IMR-90 (cell line): ENCODE data around the gene ZNF813. TPM values are rescaled to one million over a fixed set of nuclear protein-coding genes. Genes with fewer than 3 reads are reported as not detected.

Experiments
- ATAC-seq: fragments of 200-7000 bp; cut with Tn5 transposase; 2 replicates; pipeline ENCODE4 v1.9.1; 2020; ENCODE audit warnings: low read depth, mild to moderate bottlenecking, moderate library complexity
- BruUV-seq: library from RNA; stranded (reverse); fragments of 400-500 nt; replicated peaks from 2 replicates; lab custom pipeline; 2021; lab: Mats Ljungman, UMichigan
- CTCF ChIA-PET: fragments of 300-600 bp; formaldehyde crosslinking; extraction: SDS; loops from one replicate; lab custom pipeline; 2021; ENCODE audit warnings: antibody characterized with exemption; lab: Yijun Ruan, JAX
- POLR2A ChIA-PET: fragments of 300-600 bp; sonication (Branson Sonifier 250); formaldehyde crosslinking; loops from one replicate; lab custom pipeline; 2022; ENCODE audit warnings: antibody characterized with exemption; ENCODE audit not compliant: unreplicated experiment; lab: Charles Lee
- DNase-seq: peaks from one replicate; pipeline ENCODE4 v3.0.0; 2013
- H2AFZ ChIP-seq: replicated peaks from 2 replicates; pipeline ENCODE3; 2013; ENCODE audit warnings: low read length, mild to moderate bottlenecking; ENCODE audit not compliant: poor library complexity
- H2AK5ac ChIP-seq: 2 replicates; pipeline ENCODE4 v1.6.1; 2013; ENCODE audit warnings: low read depth, low read length, inconsistent platforms
- H2AK9ac ChIP-seq: replicated peaks from 2 replicates; pipeline ENCODE3; 2013; ENCODE audit warnings: mild to moderate bottlenecking, low read depth, low read length, moderate library complexity; ENCODE audit not compliant: poor library complexity
- H2BK120ac ChIP-seq: 2 replicates; pipeline ENCODE4 v1.6.1; 2013; ENCODE audit warnings: low read depth, low read length, inconsistent platforms
- H2BK15ac ChIP-seq: 3 replicates; pipeline ENCODE4 v1.6.1; 2013; ENCODE audit warnings: low read depth, low read length, inconsistent platforms
- H2BK20ac ChIP-seq: 2 replicates; pipeline ENCODE4 v1.6.1; 2013; ENCODE audit warnings: low read depth, mild to moderate bottlenecking, inconsistent platforms, low read length, moderate library complexity
- H2BK5ac ChIP-seq: 2 replicates; pipeline ENCODE4 v1.6.1; 2013; ENCODE audit warnings: mild to moderate bottlenecking, low read depth, low read length, inconsistent platforms; ENCODE audit not compliant: poor library complexity, severe bottlenecking
- H3K14ac ChIP-seq: replicated peaks from 2 replicates; pipeline ENCODE4 v1.6.1; 2013; ENCODE audit warnings: low read depth, low read length, inconsistent platforms
- H3K18ac ChIP-seq: 2 replicates; pipeline ENCODE4 v1.6.1; 2013; ENCODE audit warnings: low read depth, low read length, control low read depth
- H3K23ac ChIP-seq: 2 replicates; pipeline ENCODE4 v1.6.1; 2013; ENCODE audit warnings: low read depth, low read length, inconsistent platforms
- H3K27ac ChIP-seq: 2 replicates; pipeline ENCODE4 v1.5.1; 2013; ENCODE audit warnings: mild to moderate bottlenecking, control low read depth, low read length; ENCODE audit not compliant: insufficient read depth
- H3K27me3 ChIP-seq: 2 replicates; pipeline ENCODE4 v1.6.1; 2013; ENCODE audit warnings: low read length; ENCODE audit not compliant: control insufficient read depth, insufficient read depth
- H3K36me3 ChIP-seq: 2 replicates; pipeline ENCODE4 v1.6.1; 2013; ENCODE audit warnings: low read length, mixed read lengths; ENCODE audit not compliant: control insufficient read depth, insufficient read depth
- H3K4ac ChIP-seq: 2 replicates; pipeline ENCODE4 v1.6.1; 2013; ENCODE audit warnings: low read depth, low read length, inconsistent platforms
- H3K4me1 ChIP-seq: 2 replicates; pipeline ENCODE4 v1.6.1; 2013; ENCODE audit warnings: low read length, mixed read lengths; ENCODE audit not compliant: control insufficient read depth, insufficient read depth
- H3K4me2 ChIP-seq: 2 replicates; pipeline ENCODE4 v1.6.1; 2013; ENCODE audit warnings: low read depth, mild to moderate bottlenecking, control low read depth, low read length, moderate library complexity
- H3K4me3 ChIP-seq: 2 replicates; pipeline ENCODE4 v1.5.1; 2013; ENCODE audit warnings: low read depth, mild to moderate bottlenecking, control low read depth, low read length, moderate library complexity; ENCODE audit not compliant: insufficient read depth
- H3K56ac ChIP-seq: 2 replicates; pipeline ENCODE4 v1.6.1; 2013; ENCODE audit warnings: low read length, inconsistent platforms; ENCODE audit not compliant: insufficient read depth; ENCODE audit errors: extremely low read depth
- H3K79me1 ChIP-seq, 2 experiments: 2 replicates each; pipeline ENCODE4 v1.6.1; 2013; ENCODE audit warnings: low read length in 2 of 2, inconsistent platforms in 1 of 2, low read depth in 1 of 2
- H3K9ac ChIP-seq: 2 replicates; pipeline ENCODE4 v1.6.1; 2013; ENCODE audit warnings: low read depth, low read length, control low read depth
- H3K9me1 ChIP-seq: 2 replicates; pipeline ENCODE4 v1.6.1; 2013; ENCODE audit warnings: low read length, inconsistent platforms; ENCODE audit not compliant: insufficient read depth
- H3K9me3 ChIP-seq: 2 replicates; pipeline ENCODE4 v1.6.1; 2013; ENCODE audit warnings: low read length; ENCODE audit not compliant: control insufficient read depth, insufficient read depth
- H4K20me1 ChIP-seq: 2 replicates; pipeline ENCODE4 v1.6.1; 2013; ENCODE audit warnings: low read length, inconsistent platforms; ENCODE audit not compliant: insufficient read depth
- H4K5ac ChIP-seq: 2 replicates; pipeline ENCODE4 v1.6.1; 2013; ENCODE audit warnings: mild to moderate bottlenecking, low read depth, low read length, control low read depth
- H4K8ac ChIP-seq, 2 experiments: 2 replicates each; pipeline ENCODE4 v1.6.1; 2013; ENCODE audit warnings: low read depth in 2 of 2, low read length in 2 of 2, control low read depth in 1 of 2, inconsistent platforms in 1 of 2
- H4K91ac ChIP-seq: 2 replicates; pipeline ENCODE4 v1.6.1; 2013; ENCODE audit warnings: low read depth, low read length, inconsistent platforms; ENCODE audit not compliant: insufficient read depth
- CHD1 ChIP-seq: IDR thresholded peaks from 2 replicates; pipeline ENCODE4 v1.6.1; 2012; ENCODE audit warnings: low read depth, low read length, improper control_type of control experiment
- POLR2A ChIP-seq: IDR thresholded peaks from 2 replicates; pipeline ENCODE4 v1.6.1; 2012; ENCODE audit warnings: mild to moderate bottlenecking, low read depth, low read length
- WGBS, 2 experiments: methylation state at CpG; one replicate each; pipeline versions ENCODE4 v1.1.5 to v1.1.7; 2013; ENCODE audit warnings: missing lambda C conversion rate in 2 of 2; ENCODE audit not compliant: insufficient read length in 1 of 2; ENCODE audit errors: extremely low coverage in 2 of 2; 5-methylcytosine and 5-hydroxymethylcytosine counted together
- dilution Hi-C: fragments of 300-500 bp; cut with HindIII; formaldehyde crosslinking; loops from one replicate; pipeline ENCODE4 v1.14.3; 2018; ENCODE audit warnings: low sequenced_read_pairs; ENCODE audit not compliant: unreplicated experiment
- in situ Hi-C: fragments of 300-500 bp; cut with MboI; formaldehyde crosslinking; loops from 3 replicates; pipeline ENCODE4 v1.14.3; 2019; ENCODE audit warnings: low sequenced_read_pairs, inconsistent platforms, mixed read lengths
- intact Hi-C: fragments of 100-400 bp; cut with micrococcal nuclease; formaldehyde crosslinking; loops from 2 replicates; pipeline ENCODE4 v1.10.0; 2022
- polyA plus RNA-seq, 3 experiments: library from polyadenylated mRNA; depleted of rRNA; stranded (reverse); fragments of >200 nt; gene quantifications; 2 replicates each; pipeline ENCODE4 v1.2.3, GENCODE V29; 2012; ENCODE audit warnings: low replicate concordance in 1 of 3
- total RNA-seq: library from RNA; depleted of rRNA; stranded (reverse); fragments of >200 nt; gene quantifications from 2 replicates; pipeline ENCODE4 v1.2.3, GENCODE V29; 2012
- TF ChIP-seq, protein P1 (sequence below): fragments of 150-350 bp; IDR thresholded peaks from 2 replicates; pipeline ENCODE4 v1.6.1; 2017; ENCODE audit warnings: mild to moderate bottlenecking, antibody characterized with exemption, low read length, low read depth

ZNF813 gene
- total and polyA plus RNA-seq, 2 of the 4 experiments (the other 2 are of a cell fraction), result 0.82 to 3.4 TPM

DNA sequence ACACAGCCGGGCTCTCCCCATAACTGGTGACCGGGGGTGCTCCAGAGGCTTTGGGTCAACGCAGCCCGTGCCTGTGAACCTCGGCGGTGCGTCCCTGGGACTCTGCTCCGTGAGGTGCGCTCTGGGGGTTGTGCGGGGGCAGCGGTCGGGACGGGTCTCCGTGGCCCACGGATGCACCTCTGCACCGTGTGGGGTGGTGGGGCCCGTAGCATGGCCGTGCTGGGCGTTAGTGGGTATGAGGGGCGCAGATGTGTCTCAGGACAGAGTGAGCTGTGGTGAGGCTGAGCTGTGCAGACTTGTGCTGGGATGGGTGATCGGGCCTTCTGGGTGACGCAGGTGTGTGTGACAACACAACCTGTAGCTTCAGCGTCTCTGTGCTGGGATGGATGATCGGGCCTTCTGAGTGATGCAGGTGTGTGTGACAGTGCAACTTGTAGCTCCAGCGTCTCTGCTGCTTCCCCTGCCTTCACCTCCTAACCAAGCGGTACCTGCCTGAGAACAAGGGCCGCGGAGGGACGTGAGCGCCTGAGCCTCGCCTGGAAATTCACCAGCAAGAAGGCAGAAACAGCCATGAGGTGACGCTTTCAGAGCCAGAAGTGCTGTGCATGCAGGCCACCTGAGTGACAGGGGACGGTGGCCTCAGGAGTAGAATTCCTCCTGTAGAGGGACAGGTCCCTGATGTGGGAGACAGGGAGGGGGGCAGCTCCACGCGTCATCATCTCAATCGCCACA, 71.0 kb downstream of the ZNF813 start:
- dilution Hi-C loops (no loop called here), intact Hi-C loops (no loop called here), in situ Hi-C loops (no loop called here)
- peak overlapping the region; percentile 7; the same call in 1 of the 2 replicates for H2AK5ac ChIP-seq
- H4K5ac ChIP-seq, result peak overlapping the region; percentile 31; the same call in 1 of the 2 replicates
- H3K23ac ChIP-seq, result peak overlapping the region; percentile 36
- DNase-seq (no peak), ATAC-seq (peak; percentile 9)
- peak overlapping the region; percentile 76 for H3K4me3 ChIP-seq
- H3K27me3 ChIP-seq, result no peaks in the 10 kb centered on the region
- H3K27ac ChIP-seq, result peak overlapping the region; percentile 56
- H4K8ac ChIP-seq, result peak overlapping the region; percentile 17 to 95; a peak in 2 of 4 replicates
- H3K4me2 ChIP-seq, result peak overlapping the region; percentile 79
- no peaks in the 10 kb centered on the region for H3K9me3 ChIP-seq
- H2AFZ ChIP-seq, result peak overlapping the region; percentile 97
- 0 out of 2 replicates have a peak, but pooled peaks cover 2% of the 10 kb centered on the region for H3K4me1 ChIP-seq
- H3K4ac ChIP-seq, result peak overlapping the region; percentile 97
- H2BK15ac ChIP-seq, result no peak overlapping the region
- peak overlapping the region; percentile 85 for H2AK9ac ChIP-seq
- H3K56ac ChIP-seq, result no peak overlapping the region; the same call in 1 of the 2 replicates
- H4K20me1 ChIP-seq, result no peaks in the 10 kb centered on the region
- no peak overlapping the region for H3K18ac ChIP-seq
- peaks cover 3% of the 10 kb centered on the region for H3K36me3 ChIP-seq
- ChIA-PET POLR2A (no interaction called here), CTCF (no interaction called here)
- TF ChIP-seq, protein P1, sequence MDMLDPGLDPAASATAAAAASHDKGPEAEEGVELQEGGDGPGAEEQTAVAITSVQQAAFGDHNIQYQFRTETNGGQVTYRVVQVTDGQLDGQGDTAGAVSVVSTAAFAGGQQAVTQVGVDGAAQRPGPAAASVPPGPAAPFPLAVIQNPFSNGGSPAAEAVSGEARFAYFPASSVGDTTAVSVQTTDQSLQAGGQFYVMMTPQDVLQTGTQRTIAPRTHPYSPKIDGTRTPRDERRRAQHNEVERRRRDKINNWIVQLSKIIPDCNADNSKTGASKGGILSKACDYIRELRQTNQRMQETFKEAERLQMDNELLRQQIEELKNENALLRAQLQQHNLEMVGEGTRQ, result no peak
- TF ChIP-seq POLR2A (peak; percentile 87), CHD1 (peak; percentile 76; the same call in 1 of the 2 replicates)
- peak overlapping the region; percentile 72 for H3K14ac ChIP-seq
- peak overlapping the region; percentile 94 for H2BK5ac ChIP-seq
- H3K9ac ChIP-seq, result peak overlapping the region; percentile 80
- no peaks in the 10 kb centered on the region for H3K9me1 ChIP-seq
- H2BK120ac ChIP-seq, result no peak overlapping the region
- 52% methylated on average over 10 of the region's 36 CpGs; no CpG with 5 or more reads in 1 of the 2 experiments for WGBS, 2 experiments
- no peak overlapping the region for H2BK20ac ChIP-seq
- no TSS peak for BruUV-seq
- peaks cover 0 to 18% of the 10 kb centered on the region in 2 experiments; a peak in 2 of 4 replicates for H3K79me1 ChIP-seq
- H4K91ac ChIP-seq, result 0 out of 2 replicates have a peak overlapping the region, but pooled peaks have one; percentile 30
